K562 (cell line): ENCODE measurements around the gene SLC1A5. TPM values are rescaled to one million over a fixed set of nuclear protein-coding genes. Genes with fewer than 3 reads are reported as not detected.

Experiments
- BDP1 ChIP-seq: IDR thresholded peaks from 3 replicates; pipeline ENCODE4 v1.6.1; 2011; ENCODE audit not compliant: insufficient read length, insufficient read depth
- CBX1 ChIP-seq: sonication (generic); IDR thresholded peaks from 2 replicates; pipeline ENCODE4 v1.6.1; 2016; ENCODE audit warnings: antibody characterized with exemption, low read depth, mild to moderate bottlenecking
- CHD1 ChIP-seq: fragments of 200-600 bp; sonication (generic); IDR thresholded peaks from one replicate; pipeline ENCODE4 v1.6.1; 2012; ENCODE audit warnings: mild to moderate bottlenecking, moderate library complexity, low read length, inconsistent platforms
- CREB5 ChIP-seq: fragments of 250-450 bp; sonication (Bioruptor Pico); IDR thresholded peaks from 2 replicates; pipeline ENCODE4 v1.5.0; 2020; ENCODE audit warnings: mild to moderate bottlenecking
- KLF6 ChIP-seq: fragments of 250-450 bp; sonication (Bioruptor Pico); IDR thresholded peaks from 2 replicates; pipeline ENCODE4 v1.4.0; 2020; ENCODE audit warnings: mild to moderate bottlenecking, moderate library complexity, borderline replicate concordance
- MCM7 ChIP-seq, 2 experiments: fragments of 450-650 bp; IDR thresholded peaks; 2 replicates each; pipeline ENCODE4 v1.6.1; 2016 to 2018
- MNT ChIP-seq, 2 experiments: fragments of 450-650 bp; conservative IDR thresholded peaks; 2 replicates each; pipeline ENCODE4 v1.6.1; 2017; ENCODE audit warnings: mild to moderate bottlenecking in 2 of 2, moderate library complexity in 2 of 2
- MXI1 ChIP-seq: IDR thresholded peaks from 2 replicates; pipeline ENCODE4 v1.6.1; 2011; ENCODE audit warnings: low read depth, mild to moderate bottlenecking, improper control_type of control experiment, low read length
- MYC ChIP-seq, 2 experiments: fragments of 250-450 bp in 1 of 2; sonication (Bioruptor Pico) in 1 of 2; IDR thresholded peaks; 2 replicates each; pipeline versions ENCODE4 v1.5.1 to v1.6.1; 2012 to 2021; ENCODE audit warnings: low read depth in 2 of 2, borderline replicate concordance in 1 of 2, improper control_type of control experiment in 1 of 2, low read length in 1 of 2, mild to moderate bottlenecking in 1 of 2, moderate library complexity in 1 of 2
- MYNN ChIP-seq, 2 experiments: sonication (generic); formaldehyde crosslinking in 1 of 2; IDR thresholded peaks; 2 replicates each; pipeline versions ENCODE4 v1.5.0 to v1.6.1; 2016 to 2020; ENCODE audit warnings: antibody characterized with exemption in 1 of 2, missing genetic modification reagents in 1 of 2
- NFYB ChIP-seq: IDR thresholded peaks from 2 replicates; pipeline ENCODE4 v1.6.1; 2011; ENCODE audit warnings: mild to moderate bottlenecking, moderate library complexity; ENCODE audit not compliant: insufficient read length; ENCODE audit errors: extremely low read depth
- PML ChIP-seq: IDR thresholded peaks from 2 replicates; pipeline ENCODE4 v1.6.1; 2012; ENCODE audit warnings: low read length, inconsistent platforms
- SMARCE1 ChIP-seq: fragments of 450-650 bp; IDR thresholded peaks from 2 replicates; pipeline ENCODE4 v1.7.1; 2016; ENCODE audit warnings: mild to moderate bottlenecking
- TEAD4 ChIP-seq, 2 experiments: sonication (generic) in 1 of 2; formaldehyde crosslinking in 1 of 2; IDR thresholded peaks; 2 replicates each; pipeline versions ENCODE4 v1.6.1 to v1.8.0; 2012 to 2022; ENCODE audit warnings: borderline replicate concordance in 1 of 2, inconsistent platforms in 1 of 2, low read length in 1 of 2, mild to moderate bottlenecking in 1 of 2, missing genetic modification reagents in 1 of 2
- ZEB2 ChIP-seq: fragments of 450-650 bp; IDR thresholded peaks from 2 replicates; pipeline ENCODE4 v1.6.1; 2016
- ZNF324 ChIP-seq: fragments of 250-450 bp; sonication (Bioruptor Pico); IDR thresholded peaks from 2 replicates; pipeline ENCODE4 v1.4.0; 2020; ENCODE audit warnings: mild to moderate bottlenecking
- ZZZ3 ChIP-seq: fragments of 450-650 bp; IDR thresholded peaks from 2 replicates; pipeline ENCODE4 v1.6.1; 2016; ENCODE audit warnings: antibody characterized with exemption, mild to moderate bottlenecking, moderate library complexity
- polyA plus RNA-seq, 8 experiments: library from polyadenylated mRNA; depleted of rRNA in 4 of 8; stranded (reverse) in 5 of 8; unstranded in 3 of 8; fragments of >200 nt; fragmentation: Nextera tagmentation in 2 of 8; fragmentation: Illumina TruSeq in 1 of 8; extraction: Ambion mirVana in 2 of 8; extraction: Trizol in 1 of 8; gene quantifications; 2 replicates each; pipeline versions ENCODE4 v1.2.1 to v1.2.3, GENCODE V29; 2011 to 2014; ENCODE audit warnings: inconsistent platforms in 1 of 8, missing spikeins in 1 of 8
- total RNA-seq, 7 experiments: library from RNA; depleted of rRNA in 6 of 7; stranded (reverse); fragments of >200 nt in 6 of 7; fragmentation: Illumina TruSeq in 2 of 7; extraction: Trizol in 2 of 7; gene quantifications; 2 replicates each; pipeline versions ENCODE4 v1.2.1 to v1.2.3, GENCODE V29; 2011 to 2021; ENCODE audit warnings: low replicate concordance in 1 of 7
- TF ChIP-seq, protein P1 (sequence below), 2 experiments: fragments of 150-350 bp in 1 of 2; IDR thresholded peaks; 2 replicates each; pipeline ENCODE4 v1.6.1; 2012 to 2016; ENCODE audit warnings: low read depth in 2 of 2, low read length in 2 of 2, mild to moderate bottlenecking in 1 of 2, moderate library complexity in 1 of 2
- TF ChIP-seq, protein P2 (sequence below): sonication (generic); formaldehyde crosslinking; IDR thresholded peaks from 2 replicates; pipeline ENCODE4 v1.5.0; 2020; ENCODE audit warnings: missing genetic modification reagents

SLC1A5 gene
- total and polyA plus RNA-seq, 9 of the 15 experiments (the other 6 are each of a cell fraction or from before 2014, with no cell fraction given) = 31.2 to 417 (median 134) TPM

GRCh38 chr19:46788262-46788967 lies at the start of gene SLC1A5 (continued):
- TF ChIP-seq, protein P1, sequence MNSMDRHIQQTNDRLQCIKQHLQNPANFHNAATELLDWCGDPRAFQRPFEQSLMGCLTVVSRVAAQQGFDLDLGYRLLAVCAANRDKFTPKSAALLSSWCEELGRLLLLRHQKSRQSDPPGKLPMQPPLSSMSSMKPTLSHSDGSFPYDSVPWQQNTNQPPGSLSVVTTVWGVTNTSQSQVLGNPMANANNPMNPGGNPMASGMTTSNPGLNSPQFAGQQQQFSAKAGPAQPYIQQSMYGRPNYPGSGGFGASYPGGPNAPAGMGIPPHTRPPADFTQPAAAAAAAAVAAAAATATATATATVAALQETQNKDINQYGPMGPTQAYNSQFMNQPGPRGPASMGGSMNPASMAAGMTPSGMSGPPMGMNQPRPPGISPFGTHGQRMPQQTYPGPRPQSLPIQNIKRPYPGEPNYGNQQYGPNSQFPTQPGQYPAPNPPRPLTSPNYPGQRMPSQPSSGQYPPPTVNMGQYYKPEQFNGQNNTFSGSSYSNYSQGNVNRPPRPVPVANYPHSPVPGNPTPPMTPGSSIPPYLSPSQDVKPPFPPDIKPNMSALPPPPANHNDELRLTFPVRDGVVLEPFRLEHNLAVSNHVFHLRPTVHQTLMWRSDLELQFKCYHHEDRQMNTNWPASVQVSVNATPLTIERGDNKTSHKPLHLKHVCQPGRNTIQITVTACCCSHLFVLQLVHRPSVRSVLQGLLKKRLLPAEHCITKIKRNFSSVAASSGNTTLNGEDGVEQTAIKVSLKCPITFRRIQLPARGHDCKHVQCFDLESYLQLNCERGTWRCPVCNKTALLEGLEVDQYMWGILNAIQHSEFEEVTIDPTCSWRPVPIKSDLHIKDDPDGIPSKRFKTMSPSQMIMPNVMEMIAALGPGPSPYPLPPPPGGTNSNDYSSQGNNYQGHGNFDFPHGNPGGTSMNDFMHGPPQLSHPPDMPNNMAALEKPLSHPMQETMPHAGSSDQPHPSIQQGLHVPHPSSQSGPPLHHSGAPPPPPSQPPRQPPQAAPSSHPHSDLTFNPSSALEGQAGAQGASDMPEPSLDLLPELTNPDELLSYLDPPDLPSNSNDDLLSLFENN (IDR thresholded peaks at IDR 0.05; ENCODE audit: low read depth in 2 of 2, low read length in 2 of 2) = peak in 1 of 2 experiments; percentile 89; a peak in 1 of 4 replicates
- TF ChIP-seq MXI1 = peak; percentile 94
- 0 out of 2 replicates have a peak, but pooled peaks have one; percentile 36 for TF ChIP-seq ZEB2
- no peak for TF ChIP-seq ZZZ3
- no peak for TF ChIP-seq SMARCE1
- no peak for TF ChIP-seq CREB5 (CRISPR knock-in tag)
- TF ChIP-seq NFYB = peak; percentile 76
- TF ChIP-seq, protein P2, sequence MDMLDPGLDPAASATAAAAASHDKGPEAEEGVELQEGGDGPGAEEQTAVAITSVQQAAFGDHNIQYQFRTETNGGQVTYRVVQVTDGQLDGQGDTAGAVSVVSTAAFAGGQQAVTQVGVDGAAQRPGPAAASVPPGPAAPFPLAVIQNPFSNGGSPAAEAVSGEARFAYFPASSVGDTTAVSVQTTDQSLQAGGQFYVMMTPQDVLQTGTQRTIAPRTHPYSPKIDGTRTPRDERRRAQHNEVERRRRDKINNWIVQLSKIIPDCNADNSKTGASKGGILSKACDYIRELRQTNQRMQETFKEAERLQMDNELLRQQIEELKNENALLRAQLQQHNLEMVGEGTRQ (CRISPR knock-in tag) = peak; percentile 5
- peak; percentile 4; the same call in 1 of the 2 replicates for TF ChIP-seq TEAD4 (IDR thresholded peaks at IDR 0.05; ENCODE audit: low read length)
- peak; percentile 30; the same call in 1 of the 2 replicates for TF ChIP-seq TEAD4 (CRISPR knock-in tag; IDR thresholded peaks at IDR 0.05; ENCODE audit: borderline replicate concordance)
- TF ChIP-seq MYNN (IDR thresholded peaks at IDR 0.05) = peak; percentile 64; the same call in 1 of the 2 replicates
- TF ChIP-seq MYNN (CRISPR knock-in tag; IDR thresholded peaks at IDR 0.05) = no peak
- no peak for TF ChIP-seq ZNF324
- TF ChIP-seq MYC (IDR thresholded peaks at IDR 0.05; ENCODE audit: low read depth, low read length) = peak; percentile 99
- peak; percentile 95 for TF ChIP-seq MYC (CRISPR knock-in tag; IDR thresholded peaks at IDR 0.05; ENCODE audit: borderline replicate concordance, low read depth)
- peak; percentile 72 for TF ChIP-seq CHD1
- no peak for TF ChIP-seq MCM7 (IDR thresholded peaks at IDR 0.05)
- peak; percentile 97 to 98 for TF ChIP-seq MNT (conservative IDR thresholded peaks at IDR 0.05)
- peak; percentile 49; the same call in 1 of the 2 replicates for TF ChIP-seq KLF6 (CRISPR knock-in tag)
- peak; percentile 98 for TF ChIP-seq CBX1
- TF ChIP-seq PML = peak; percentile 95
- TF ChIP-seq BDP1 = no peak
